ENCODE data around the gene RAB40A.

DNA sequence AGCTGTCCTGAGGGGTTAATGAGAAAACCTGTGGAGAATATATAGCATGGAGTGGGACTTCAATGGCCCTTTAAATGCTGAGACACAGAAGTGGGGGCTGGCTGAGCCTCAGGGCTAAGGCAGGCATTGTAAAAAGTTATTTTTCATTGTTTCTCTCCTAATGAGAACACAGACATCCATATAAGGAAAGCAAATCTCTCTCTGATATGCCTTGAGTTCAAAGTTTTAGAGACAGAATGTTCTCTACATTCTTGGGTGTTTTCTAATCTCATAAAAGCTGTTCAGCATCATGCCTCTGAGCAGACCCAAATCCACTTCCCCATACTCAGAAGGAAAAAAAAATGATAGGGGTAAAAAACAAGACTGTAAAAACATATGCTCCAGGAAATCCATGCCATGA lies 16.8 kb upstream of the RAB40A start:
- no peak for TF ChIP-seq POLR2A (IDR thresholded peaks at IDR 0.05; ENCODE audit: low read length)
- no peak for TF ChIP-seq GATA1 (IDR thresholded peaks at IDR 0.05; ENCODE audit: low read depth, low read length)
